GM12878 (cell line): Measurements from ENCODE around the gene BCAR3. TPM values are rescaled to one million over a fixed set of nuclear protein-coding genes. Genes with fewer than 3 reads are reported as not detected.

ENCODE experiments used
- ASH2L ChIP-seq: fragments of 300-600, 200-600 bp; sonication (generic); IDR thresholded peaks from 2 replicates; pipeline ENCODE4 v1.6.1; 2017; ENCODE audit warnings: low read depth, mild to moderate bottlenecking, borderline replicate concordance
- CREB1 ChIP-seq: IDR thresholded peaks from 2 replicates; pipeline ENCODE4 v1.6.1; 2012; ENCODE audit warnings: low read depth, mild to moderate bottlenecking, inconsistent platforms
- DPF2 ChIP-seq: fragments of 450-650 bp; IDR thresholded peaks from 2 replicates; pipeline ENCODE4 v1.6.1; 2017; ENCODE audit warnings: mild to moderate bottlenecking
- FOS ChIP-seq: IDR thresholded peaks from 3 replicates; pipeline ENCODE4 v1.6.1; 2011; ENCODE audit warnings: borderline replicate concordance; ENCODE audit not compliant: insufficient read length; ENCODE audit errors: extremely low read depth
- HDAC2 ChIP-seq: fragments of 200-600 bp; sonication (generic); IDR thresholded peaks from 2 replicates; pipeline ENCODE4 v1.6.1; 2017
- IRF4 ChIP-seq: IDR thresholded peaks from 2 replicates; pipeline ENCODE4 v1.6.1; 2011; ENCODE audit warnings: low read depth, low read length
- KLF5 ChIP-seq: fragments of 450-650 bp; IDR thresholded peaks from 2 replicates; pipeline ENCODE4 v1.6.1; 2014; ENCODE audit warnings: mild to moderate bottlenecking; ENCODE audit not compliant: partially characterized antibody
- MTA3 ChIP-seq: IDR thresholded peaks from 2 replicates; pipeline ENCODE4 v1.6.1; 2012; ENCODE audit warnings: low read length, inconsistent platforms, borderline replicate concordance
- NR2C2 ChIP-seq: IDR thresholded peaks from 2 replicates; pipeline ENCODE4 v1.6.1; 2011; ENCODE audit warnings: borderline replicate concordance, low read depth; ENCODE audit not compliant: control insufficient read depth, insufficient read length
- POLR2A ChIP-seq: IDR thresholded peaks from 2 replicates; pipeline ENCODE4 v1.6.1; 2011; ENCODE audit warnings: low read depth, mild to moderate bottlenecking, low read length
- RBBP5 ChIP-seq: fragments of 200-600 bp; sonication (generic); conservative IDR thresholded peaks from 2 replicates; pipeline ENCODE4 v1.6.1; 2016
- TAF1 ChIP-seq: IDR thresholded peaks from 2 replicates; pipeline ENCODE4 v1.6.1; 2011; ENCODE audit warnings: mild to moderate bottlenecking, low read depth, low read length, borderline replicate concordance
- YBX1 ChIP-seq: fragments of 450-650 bp; IDR thresholded peaks from 2 replicates; pipeline ENCODE4 v1.6.1; 2016; ENCODE audit warnings: antibody characterized with exemption
- YY1 ChIP-seq: IDR thresholded peaks from 2 replicates; pipeline ENCODE4 v1.6.1; 2011; ENCODE audit warnings: low read depth, mild to moderate bottlenecking, low read length
- polyA plus RNA-seq, 11 experiments: library from polyadenylated mRNA; depleted of rRNA in 4 of 11; unstranded in 6 of 11; stranded (reverse) in 5 of 11; fragments of >200 nt; fragmentation: Nextera tagmentation in 4 of 11; fragmentation: Illumina TruSeq in 1 of 11; extraction: Ambion mirVana in 4 of 11; extraction: Trizol in 1 of 11; gene quantifications; 1 replicate in 1 of 11; 2 replicates in 10 of 11; pipeline versions ENCODE4 v1.2.1 to v1.2.3, GENCODE V29; 2011 to 2016; ENCODE audit warnings: inconsistent platforms in 2 of 11, missing spikeins in 2 of 11, low read depth in 1 of 11
- total RNA-seq, 4 experiments: library from RNA; depleted of rRNA in 3 of 4; stranded (reverse); fragments of >200 nt in 3 of 4; fragmentation: Illumina TruSeq in 1 of 4; extraction: Trizol in 1 of 4; gene quantifications; 2 replicates each; pipeline versions ENCODE4 v1.2.1 to v1.2.3, GENCODE V29; 2013 to 2021
- TF ChIP-seq, protein P1 (sequence below): IDR thresholded peaks from 2 replicates; pipeline ENCODE4 v1.6.1; 2012; ENCODE audit warnings: mild to moderate bottlenecking, low read depth, low read length
- TF ChIP-seq, protein P2 (sequence below), 3 experiments: IDR thresholded peaks in 2 of 3; conservative IDR thresholded peaks in 1 of 3; 2 replicates each; pipeline ENCODE4 v1.5.1; 2011; ENCODE audit warnings: low read depth in 3 of 3, low read length in 3 of 3, mild to moderate bottlenecking in 3 of 3, control low read depth in 2 of 3, moderate library complexity in 2 of 3, inconsistent platforms in 1 of 3, mixed read lengths in 1 of 3; ENCODE audit not compliant: control insufficient read depth in 2 of 3, insufficient read depth in 1 of 3; ENCODE audit errors: extremely low read depth in 1 of 3
- TF ChIP-seq, protein P3 (sequence below): fragments of 450-650 bp; conservative IDR thresholded peaks from 2 replicates; pipeline ENCODE4 v1.6.1; 2017; ENCODE audit warnings: mild to moderate bottlenecking, moderate library complexity
- TF ChIP-seq, protein P4 (sequence below): fragments of 450-650 bp; IDR thresholded peaks from 2 replicates; pipeline ENCODE4 v1.6.1; 2017; ENCODE audit warnings: mild to moderate bottlenecking, moderate library complexity

The BCAR3 gene
- total and polyA plus RNA-seq, 10 of the 15 experiments (the other 5 are each of a cell fraction or from before 2014, with no cell fraction given), result 1.3 to 6.6 (median 1.8) TPM

DNA sequence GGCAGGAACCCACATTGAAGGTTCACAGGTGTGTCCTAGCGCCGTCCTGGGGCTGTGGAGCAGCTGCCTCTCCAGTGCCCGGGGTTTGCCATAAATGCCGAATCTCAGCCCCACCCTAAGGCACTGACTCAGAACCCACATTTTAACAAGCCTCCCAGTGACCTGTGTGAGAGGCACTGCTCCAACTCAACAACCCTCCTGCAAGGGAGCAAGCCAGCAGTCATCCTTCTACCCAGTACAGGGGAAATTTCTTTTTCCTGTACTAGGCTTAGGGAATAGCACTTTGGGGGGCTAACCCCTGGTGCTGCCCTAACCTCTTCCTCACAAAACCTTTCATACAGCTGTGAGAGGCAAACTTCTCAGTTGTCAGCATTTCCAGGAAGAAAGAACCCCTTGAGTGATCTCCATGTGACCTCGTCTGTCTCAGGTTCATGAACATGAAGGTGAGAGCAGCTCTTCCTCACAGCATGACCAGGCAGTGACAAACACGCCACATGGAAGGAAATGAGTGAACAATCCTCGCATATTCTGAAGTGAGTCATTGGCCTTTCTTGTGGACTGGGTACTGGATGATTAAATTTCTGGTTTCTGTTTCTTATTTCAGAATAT, 11.4 kb upstream of the BCAR3 start (continued):
- TF ChIP-seq, protein P1, sequence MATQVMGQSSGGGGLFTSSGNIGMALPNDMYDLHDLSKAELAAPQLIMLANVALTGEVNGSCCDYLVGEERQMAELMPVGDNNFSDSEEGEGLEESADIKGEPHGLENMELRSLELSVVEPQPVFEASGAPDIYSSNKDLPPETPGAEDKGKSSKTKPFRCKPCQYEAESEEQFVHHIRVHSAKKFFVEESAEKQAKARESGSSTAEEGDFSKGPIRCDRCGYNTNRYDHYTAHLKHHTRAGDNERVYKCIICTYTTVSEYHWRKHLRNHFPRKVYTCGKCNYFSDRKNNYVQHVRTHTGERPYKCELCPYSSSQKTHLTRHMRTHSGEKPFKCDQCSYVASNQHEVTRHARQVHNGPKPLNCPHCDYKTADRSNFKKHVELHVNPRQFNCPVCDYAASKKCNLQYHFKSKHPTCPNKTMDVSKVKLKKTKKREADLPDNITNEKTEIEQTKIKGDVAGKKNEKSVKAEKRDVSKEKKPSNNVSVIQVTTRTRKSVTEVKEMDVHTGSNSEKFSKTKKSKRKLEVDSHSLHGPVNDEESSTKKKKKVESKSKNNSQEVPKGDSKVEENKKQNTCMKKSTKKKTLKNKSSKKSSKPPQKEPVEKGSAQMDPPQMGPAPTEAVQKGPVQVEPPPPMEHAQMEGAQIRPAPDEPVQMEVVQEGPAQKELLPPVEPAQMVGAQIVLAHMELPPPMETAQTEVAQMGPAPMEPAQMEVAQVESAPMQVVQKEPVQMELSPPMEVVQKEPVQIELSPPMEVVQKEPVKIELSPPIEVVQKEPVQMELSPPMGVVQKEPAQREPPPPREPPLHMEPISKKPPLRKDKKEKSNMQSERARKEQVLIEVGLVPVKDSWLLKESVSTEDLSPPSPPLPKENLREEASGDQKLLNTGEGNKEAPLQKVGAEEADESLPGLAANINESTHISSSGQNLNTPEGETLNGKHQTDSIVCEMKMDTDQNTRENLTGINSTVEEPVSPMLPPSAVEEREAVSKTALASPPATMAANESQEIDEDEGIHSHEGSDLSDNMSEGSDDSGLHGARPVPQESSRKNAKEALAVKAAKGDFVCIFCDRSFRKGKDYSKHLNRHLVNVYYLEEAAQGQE, result no peak
- TF ChIP-seq TAF1 (no peak), NR2C2 (no peak), KLF5 (no peak), YY1 (no peak), FOS (no peak), MTA3 (no peak), POLR2A (no peak), CREB1 (peak; percentile 63), IRF4 (peak; percentile 84), YBX1 (no peak), RBBP5 (no peak), DPF2 (peak; percentile 55; the same call in 1 of the 2 replicates), HDAC2 (no peak), ASH2L (no peak)
- TF ChIP-seq, protein P2, sequence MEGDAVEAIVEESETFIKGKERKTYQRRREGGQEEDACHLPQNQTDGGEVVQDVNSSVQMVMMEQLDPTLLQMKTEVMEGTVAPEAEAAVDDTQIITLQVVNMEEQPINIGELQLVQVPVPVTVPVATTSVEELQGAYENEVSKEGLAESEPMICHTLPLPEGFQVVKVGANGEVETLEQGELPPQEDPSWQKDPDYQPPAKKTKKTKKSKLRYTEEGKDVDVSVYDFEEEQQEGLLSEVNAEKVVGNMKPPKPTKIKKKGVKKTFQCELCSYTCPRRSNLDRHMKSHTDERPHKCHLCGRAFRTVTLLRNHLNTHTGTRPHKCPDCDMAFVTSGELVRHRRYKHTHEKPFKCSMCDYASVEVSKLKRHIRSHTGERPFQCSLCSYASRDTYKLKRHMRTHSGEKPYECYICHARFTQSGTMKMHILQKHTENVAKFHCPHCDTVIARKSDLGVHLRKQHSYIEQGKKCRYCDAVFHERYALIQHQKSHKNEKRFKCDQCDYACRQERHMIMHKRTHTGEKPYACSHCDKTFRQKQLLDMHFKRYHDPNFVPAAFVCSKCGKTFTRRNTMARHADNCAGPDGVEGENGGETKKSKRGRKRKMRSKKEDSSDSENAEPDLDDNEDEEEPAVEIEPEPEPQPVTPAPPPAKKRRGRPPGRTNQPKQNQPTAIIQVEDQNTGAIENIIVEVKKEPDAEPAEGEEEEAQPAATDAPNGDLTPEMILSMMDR (IDR thresholded peaks at IDR 0.05 in 2 of 3, conservative IDR thresholded peaks at IDR 0.05 in 1 of 3; ENCODE audit: control insufficient read depth in 2 of 3, extremely low read depth in 1 of 3, insufficient read depth in 1 of 3, low read depth in 3 of 3, low read length in 3 of 3), result no peak
- TF ChIP-seq, protein P3, sequence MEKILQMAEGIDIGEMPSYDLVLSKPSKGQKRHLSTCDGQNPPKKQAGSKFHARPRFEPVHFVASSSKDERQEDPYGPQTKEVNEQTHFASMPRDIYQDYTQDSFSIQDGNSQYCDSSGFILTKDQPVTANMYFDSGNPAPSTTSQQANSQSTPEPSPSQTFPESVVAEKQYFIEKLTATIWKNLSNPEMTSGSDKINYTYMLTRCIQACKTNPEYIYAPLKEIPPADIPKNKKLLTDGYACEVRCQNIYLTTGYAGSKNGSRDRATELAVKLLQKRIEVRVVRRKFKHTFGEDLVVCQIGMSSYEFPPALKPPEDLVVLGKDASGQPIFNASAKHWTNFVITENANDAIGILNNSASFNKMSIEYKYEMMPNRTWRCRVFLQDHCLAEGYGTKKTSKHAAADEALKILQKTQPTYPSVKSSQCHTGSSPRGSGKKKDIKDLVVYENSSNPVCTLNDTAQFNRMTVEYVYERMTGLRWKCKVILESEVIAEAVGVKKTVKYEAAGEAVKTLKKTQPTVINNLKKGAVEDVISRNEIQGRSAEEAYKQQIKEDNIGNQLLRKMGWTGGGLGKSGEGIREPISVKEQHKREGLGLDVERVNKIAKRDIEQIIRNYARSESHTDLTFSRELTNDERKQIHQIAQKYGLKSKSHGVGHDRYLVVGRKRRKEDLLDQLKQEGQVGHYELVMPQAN, result no peak
- TF ChIP-seq, protein P4, sequence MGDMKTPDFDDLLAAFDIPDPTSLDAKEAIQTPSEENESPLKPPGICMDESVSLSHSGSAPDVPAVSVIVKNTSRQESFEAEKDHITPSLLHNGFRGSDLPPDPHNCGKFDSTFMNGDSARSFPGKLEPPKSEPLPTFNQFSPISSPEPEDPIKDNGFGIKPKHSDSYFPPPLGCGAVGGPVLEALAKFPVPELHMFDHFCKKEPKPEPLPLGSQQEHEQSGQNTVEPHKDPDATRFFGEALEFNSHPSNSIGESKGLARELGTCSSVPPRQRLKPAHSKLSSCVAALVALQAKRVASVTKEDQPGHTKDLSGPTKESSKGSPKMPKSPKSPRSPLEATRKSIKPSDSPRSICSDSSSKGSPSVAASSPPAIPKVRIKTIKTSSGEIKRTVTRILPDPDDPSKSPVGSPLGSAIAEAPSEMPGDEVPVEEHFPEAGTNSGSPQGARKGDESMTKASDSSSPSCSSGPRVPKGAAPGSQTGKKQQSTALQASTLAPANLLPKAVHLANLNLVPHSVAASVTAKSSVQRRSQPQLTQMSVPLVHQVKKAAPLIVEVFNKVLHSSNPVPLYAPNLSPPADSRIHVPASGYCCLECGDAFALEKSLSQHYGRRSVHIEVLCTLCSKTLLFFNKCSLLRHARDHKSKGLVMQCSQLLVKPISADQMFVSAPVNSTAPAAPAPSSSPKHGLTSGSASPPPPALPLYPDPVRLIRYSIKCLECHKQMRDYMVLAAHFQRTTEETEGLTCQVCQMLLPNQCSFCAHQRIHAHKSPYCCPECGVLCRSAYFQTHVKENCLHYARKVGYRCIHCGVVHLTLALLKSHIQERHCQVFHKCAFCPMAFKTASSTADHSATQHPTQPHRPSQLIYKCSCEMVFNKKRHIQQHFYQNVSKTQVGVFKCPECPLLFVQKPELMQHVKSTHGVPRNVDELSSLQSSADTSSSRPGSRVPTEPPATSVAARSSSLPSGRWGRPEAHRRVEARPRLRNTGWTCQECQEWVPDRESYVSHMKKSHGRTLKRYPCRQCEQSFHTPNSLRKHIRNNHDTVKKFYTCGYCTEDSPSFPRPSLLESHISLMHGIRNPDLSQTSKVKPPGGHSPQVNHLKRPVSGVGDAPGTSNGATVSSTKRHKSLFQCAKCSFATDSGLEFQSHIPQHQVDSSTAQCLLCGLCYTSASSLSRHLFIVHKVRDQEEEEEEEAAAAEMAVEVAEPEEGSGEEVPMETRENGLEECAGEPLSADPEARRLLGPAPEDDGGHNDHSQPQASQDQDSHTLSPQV, result no peak
